A673 (cell line): ENCODE results near the gene DNAJC30.
A peak's percentile ranks its signal among the peaks of the same experiment; 100 is the strongest.

Source experiments
- CTCF ChIP-seq: fragments of 300-800, 200-600 bp; sonication (generic); conservative IDR thresholded peaks from 2 replicates; pipeline ENCODE4 v1.5.1; 2017; ENCODE audit warnings: low read depth, mild to moderate bottlenecking, antibody characterized with exemption, low read length, moderate library complexity, mixed read lengths
- EZH2 ChIP-seq: fragments of 200-600 bp; sonication (generic); IDR thresholded peaks from 2 replicates; pipeline ENCODE4 v1.6.1; 2017; ENCODE audit warnings: borderline replicate concordance, low read depth, mild to moderate bottlenecking, mixed read lengths, antibody characterized with exemption, low read length; ENCODE audit not compliant: poor library complexity, severe bottlenecking

DNA sequence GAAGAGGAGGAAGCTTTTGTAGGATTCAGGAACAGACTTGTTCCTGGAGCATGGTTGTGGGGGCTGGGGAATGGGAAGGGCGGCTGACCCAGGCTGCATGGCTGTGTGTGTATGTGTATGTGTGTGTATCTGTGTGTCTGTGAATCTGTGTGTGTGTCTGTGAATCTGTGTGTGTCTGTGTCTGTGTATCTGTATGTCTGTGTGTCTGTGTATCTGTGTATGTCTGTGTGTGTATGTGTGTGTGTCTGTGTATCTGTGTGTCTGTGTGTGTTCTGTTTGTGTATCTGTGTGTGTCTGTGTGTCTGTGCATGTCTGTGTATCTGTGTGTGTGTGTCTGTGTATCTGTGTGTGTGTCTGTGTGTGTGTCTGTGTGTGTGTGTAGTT, 42.8 kb upstream of the DNAJC30 start:
- TF ChIP-seq CTCF (0 out of 2 replicates have a peak, but pooled peaks have one; percentile 4), EZH2 (no peak)
